ENCODE measurements around the gene INHBA.

Gene INHBA

DNA sequence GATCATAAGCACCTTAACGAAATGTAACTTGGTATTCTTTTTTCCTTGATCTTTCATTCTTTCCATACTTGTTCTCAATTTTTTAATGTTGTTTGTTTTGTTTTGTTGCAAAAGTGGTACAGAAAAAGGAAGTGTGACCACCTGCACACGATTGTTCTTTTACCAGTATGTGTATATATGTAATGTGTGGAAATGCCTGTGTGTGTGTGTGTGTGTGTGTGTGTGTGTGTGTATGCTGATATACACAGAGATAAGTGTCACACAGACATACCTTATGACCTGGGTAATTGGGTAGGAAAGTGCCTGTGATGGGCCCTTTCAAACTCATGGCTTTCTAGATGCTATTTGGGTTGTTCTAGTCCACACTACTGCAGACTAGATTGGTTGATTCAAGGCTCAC, 14.0 kb downstream of the INHBA start:
- no peak for DNase-seq (ENCODE audit: low spot score)

DNA sequence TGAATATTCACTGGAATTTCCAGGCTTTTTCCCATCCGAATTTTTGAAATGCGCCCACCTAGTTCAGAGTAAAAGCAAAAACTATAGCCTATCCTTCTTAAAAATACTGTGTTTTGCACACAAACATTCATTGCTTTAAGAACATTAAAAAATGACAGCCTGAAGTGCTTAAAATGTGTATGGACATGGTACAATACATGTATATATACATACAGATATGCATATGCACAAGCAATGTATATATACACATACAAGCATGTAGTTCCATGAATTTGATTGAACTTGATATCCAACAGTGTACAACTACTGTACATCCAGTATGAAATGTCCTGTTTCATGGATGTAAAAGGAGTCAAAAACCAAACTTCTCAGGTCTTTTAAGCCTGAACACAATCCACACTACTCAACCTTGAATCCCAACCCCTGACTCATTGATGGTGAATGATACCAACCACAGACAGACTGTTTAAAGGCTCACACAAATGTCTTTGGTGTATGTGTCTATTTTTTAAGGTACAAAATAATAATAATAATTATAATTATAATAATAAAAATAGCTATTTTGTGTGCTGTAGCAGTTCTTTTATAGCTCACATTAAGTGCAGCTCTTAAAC, 14.8 kb downstream of the INHBA start:
- no peak for DNase-seq (ENCODE audit: low spot score)

DNA sequence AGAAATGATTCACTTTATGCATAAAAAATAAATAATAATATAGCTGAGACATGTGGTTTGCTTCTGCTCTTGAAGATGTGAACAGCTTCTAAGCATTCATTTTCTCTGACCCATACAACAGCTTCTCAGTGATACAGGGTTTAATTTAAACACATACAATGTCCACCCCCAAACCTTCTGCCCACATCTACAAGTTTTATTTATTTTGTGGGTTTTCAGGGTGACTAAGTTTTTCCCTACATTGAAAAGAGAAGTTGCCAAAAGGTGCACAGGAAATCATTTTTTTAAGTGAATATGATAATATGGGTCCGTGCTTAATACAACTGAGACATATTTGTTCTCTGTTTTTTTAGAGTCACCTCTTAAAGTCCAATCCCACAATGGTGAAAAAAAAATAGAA, 17.2 kb downstream of the INHBA start:
- no peak for DNase-seq (ENCODE audit: low spot score)

DNA sequence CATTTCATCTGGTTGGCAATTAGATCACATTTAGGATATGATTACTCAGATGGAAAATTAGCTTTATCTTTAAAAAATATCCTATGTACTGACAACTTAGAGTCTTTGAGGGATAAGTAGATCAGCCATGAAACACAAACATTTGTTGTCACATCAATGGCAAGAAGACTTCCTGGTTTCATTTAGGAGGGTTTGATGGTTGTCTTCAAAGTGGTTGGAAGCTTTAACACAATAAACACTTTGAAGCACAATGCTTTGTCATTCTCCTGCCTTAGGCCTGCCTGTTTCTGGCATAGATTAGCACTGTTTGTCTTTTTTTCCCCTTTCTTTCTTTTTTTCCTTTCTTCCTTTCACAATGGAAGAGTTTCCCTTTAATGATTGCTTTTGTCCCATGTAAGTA, 20.5 kb downstream of the INHBA start:
- no peak for DNase-seq (ENCODE audit: low spot score)

DNA sequence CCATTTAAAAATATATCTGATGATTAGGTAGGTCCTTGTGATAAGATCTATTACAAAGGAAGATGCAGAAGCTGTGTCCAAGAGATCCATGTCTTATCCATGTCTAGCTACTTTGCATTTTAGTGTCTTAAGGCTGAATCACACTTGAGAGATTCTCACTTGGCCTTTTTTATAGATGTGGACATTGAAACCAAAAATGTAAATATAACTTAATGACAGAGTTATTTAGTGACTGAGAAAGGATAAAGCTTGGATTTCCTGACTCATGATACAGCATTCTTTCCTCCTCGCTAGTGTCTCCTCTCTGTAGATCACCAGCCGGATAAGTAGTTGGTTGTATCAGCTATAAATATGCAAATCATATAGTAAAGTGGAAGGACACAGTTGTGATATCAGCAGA, 23.3 kb downstream of the INHBA start:
- DNase-seq (ENCODE audit: low spot score) = no peak

DNA sequence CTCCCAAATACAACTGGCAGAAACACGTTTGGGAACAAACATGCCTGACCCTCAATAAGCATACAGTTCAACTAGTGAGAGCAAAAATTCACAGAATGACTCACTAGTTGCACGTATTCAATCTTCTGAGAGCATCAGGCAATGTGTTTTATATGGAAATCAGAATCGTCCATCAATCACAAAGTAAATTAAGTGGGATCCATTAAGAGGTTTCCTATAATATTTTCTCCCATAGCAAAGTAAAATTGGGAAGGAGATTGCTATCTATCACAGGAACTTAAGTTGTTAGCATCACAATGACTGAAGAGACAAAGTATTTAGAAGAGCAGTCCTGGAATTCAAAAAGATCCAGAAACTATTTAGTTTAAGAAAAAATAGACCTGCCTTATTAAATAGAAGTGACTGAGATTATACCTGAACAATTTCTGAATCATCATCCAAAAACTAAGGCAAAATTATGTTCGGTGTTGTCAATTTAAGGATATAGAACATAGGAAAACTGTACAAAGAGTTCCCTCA, 28.3 kb downstream of the INHBA start:
- DNase-seq (ENCODE audit: low spot score) = no peak

DNA sequence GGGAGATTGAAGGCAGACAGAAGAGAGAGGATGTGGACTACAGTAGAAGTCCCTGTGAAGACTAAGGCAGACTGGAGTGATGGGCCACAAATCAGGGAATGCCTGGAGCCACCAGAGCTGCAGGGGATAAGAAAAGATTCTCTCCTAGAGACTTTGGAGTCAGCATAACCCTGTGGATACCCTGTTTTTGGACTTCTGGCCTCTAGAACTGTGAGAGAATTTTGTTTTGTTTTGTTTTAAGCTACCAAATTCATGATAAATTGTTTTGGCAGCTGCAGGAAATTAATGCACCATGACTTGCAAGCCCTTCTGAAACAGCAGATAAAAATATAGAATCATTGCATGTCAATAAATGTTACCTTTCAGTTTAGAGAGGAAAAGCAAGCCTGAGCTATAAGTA, 41.3 kb downstream of the INHBA start:
- DNase-seq (ENCODE audit: low spot score) = no peak

DNA sequence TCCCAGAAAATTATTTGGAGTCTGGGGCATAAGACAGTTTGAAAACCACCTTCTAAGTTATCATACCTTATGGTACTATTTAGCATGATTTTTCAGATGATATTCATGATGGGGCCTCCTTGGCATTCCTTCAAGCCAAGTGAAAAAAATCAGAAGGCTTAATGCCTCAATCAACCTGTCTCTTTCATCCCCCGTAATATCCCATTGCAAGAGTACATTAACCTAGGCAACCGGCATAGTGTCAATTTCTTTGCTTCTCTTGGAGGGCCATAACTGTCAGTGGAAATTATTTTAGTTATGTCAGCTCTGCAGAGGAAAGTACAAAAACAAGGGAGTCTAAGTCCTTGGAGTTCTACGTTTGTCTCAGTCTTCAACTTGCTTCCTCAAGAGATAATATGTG, 43.4 kb downstream of the INHBA start:
- no peak for DNase-seq (ENCODE audit: low spot score)

DNA sequence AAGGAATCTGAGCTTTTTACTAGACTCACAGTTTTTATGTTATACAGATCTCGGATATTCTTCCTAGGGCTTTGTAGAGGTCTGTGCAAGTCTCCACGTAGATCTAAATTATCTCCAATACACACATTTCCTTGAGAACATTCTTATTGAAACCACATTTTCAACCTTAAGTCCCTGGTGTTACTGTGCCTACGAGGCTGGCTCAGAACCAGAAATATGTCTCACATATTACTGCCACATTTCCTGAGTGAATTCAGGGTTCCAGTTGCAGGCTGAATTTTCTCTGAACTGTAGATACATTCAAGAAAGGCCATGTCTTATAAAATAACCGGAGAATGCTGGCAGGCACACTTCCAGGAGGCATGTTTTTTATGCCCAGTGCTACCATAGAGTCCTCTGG, 46.5 kb downstream of the INHBA start:
- DNase-seq (ENCODE audit: low spot score) = no peak

DNA sequence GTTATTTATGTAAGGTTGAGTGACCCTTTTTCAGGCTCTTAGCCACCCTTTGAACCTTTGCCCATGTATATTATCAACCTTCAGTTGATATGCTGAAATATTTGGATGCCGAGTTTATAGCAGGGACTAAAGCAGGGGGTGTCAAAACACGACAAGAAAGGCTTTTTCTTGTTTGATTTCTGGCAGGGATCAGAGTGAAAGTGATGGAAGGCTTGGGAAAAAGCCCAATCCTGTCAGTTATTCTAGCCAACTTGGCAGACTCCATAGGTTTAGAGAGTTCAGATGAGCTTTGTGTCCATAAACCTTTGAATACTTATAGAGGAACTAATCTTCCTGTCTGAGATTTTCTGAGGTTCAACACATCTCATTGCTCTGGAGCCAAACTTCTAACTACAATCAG, 47.5 kb downstream of the INHBA start:
- no peak for DNase-seq (ENCODE audit: low spot score)

DNA sequence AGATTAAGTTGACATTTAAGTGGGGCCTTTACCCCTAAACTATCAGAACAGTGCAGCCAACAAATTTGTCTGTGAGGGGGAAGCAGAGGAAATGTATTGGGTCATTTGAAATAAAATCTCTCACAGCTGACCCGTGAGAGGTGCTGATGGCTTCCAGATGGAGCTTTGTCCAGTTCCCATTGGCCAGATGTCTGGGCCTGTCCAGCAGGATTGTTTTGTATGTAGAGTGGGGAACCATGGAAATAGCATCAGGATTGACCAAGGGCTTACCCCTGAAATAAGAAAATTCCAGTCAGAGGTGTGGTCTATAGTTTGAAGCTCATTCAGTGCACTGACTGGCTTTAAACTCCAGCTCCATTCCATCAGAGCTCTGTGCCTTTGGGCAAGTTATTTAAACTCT, 50.6 kb downstream of the INHBA start:
- no peak for DNase-seq (ENCODE audit: low spot score)

DNA sequence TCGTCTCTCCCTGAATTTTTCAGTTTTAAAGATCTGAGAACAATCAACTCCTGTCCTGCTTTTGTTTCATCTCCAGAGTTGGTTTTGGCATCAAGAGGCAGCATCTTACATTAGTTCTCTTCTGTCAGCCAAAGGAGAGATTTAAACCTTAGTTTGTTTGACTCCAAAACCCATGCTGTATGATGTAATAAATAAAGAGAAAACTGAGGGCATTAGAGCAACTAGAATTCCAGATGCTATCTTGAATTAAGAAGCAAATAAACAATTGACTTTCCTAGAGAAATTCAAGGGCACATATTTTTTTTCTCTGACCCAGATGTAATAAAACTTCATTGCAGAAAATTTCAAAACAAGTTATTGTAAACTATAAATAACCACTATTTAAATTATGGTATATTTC, 54.4 kb downstream of the INHBA start:
- DNase-seq (ENCODE audit: low spot score) = no peak

DNA sequence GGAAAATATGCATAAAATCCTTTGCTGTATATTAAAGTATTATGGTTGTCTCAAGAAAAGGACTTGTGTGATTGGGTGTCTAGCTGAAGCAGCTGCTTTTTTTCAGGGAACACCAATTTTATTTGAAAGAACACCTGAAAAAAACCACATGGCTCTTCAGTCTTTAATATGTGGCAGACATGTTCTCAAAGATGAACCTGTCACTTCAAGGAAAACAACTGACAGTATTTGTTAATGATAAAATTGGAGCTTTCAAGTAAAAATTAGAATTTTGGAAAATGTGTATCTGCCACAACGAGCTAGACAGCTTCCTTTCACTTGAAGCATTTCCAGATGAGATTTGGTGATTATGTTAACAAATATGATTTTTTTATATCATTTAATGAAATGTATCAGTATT, 59.3 kb downstream of the INHBA start:
- no peak for DNase-seq (ENCODE audit: low spot score)

DNA sequence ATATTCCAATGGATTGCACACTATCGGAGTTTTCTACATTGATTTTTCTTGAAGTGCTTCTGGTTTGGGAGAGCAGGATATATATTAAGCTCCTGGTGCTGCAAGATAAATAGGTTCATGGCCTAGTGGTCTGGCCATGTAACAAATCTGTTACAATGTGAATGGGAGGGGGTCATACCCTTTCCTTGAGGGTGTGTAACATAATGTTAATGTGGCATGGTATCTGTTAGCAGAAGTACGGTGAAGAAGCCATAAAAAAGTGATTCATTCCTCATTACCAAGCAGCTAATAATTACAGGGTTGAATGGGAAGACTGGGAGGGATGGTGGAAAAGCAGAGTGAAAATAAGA, 61.2 kb downstream of the INHBA start:
- DNase-seq (ENCODE audit: low spot score) = no peak

DNA sequence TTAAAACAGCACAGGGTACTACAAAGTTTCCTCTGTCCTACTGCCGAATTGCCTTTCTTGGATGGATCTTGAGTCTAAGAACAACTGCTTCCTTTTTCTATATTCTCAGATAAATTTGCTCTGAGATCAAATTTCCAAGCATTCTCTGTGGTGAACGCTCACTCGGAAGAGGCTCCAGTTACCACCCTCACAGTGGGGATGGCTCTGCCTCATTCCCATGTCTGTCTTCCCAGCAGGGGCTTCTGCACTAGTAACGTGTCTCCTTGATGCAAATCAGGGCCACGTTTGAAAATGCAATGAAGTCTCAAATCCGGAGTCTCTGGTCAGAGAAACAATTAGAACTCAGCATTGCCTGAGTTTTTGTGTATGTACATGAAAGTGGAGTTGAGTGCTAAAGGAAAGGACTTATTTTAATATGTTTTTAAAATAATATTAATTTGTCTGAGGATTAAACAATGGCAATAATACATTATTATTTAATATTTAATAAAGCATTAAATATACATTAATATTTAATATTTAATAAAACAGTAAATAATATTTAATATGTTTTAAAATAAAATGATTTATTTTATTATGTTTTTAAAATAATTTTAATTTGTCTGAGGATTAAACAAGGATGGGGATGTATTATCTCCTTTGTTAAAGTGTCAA, 61.8 kb downstream of the INHBA start:
- DNase-seq (ENCODE audit: low spot score) = no peak

DNA sequence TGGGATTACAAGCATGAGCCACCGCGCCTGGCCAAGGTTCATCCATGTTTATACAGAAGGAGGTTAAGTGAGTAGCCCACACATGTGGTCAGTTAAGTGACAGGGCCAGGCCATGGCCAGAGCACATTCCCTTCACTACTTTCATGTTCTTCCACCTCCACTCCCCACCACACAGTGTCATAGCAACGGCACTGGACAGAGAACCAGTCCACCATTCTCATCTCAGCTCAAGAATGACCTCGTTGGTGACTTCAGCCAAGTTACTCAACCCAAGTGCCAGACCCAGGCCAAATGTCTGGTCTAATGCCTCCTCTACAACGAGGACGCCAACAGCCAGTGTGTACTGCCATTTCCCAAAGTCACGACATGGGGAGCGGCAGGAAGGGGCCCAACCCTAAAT, 62.4 kb downstream of the INHBA start:
- DNase-seq (ENCODE audit: low spot score) = no peak

DNA sequence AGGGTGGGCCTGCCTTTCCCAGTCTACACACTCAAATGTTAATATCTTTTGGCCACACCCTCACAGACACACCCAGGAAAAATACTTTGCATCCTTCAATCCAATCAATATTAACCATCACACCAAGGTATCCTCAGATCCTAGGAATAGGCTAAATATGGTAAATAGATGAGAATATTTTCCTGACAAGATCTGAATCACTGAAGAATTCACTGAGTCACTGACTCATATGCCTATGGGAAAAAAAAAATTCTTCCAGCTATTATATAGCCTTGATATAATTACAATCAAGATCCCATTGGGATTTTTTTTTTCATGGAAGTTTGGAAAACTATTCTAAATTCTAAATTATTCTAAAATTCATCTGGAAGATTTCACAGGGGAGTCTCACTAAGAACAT, 65.8 kb downstream of the INHBA start:
- DNase-seq (ENCODE audit: low spot score) = no peak
